ENCODE results near the gene ECEL1.
A peak's percentile ranks its signal among the peaks of the same experiment; 100 is the strongest.
"Not testable (repeated sequence)": the region's sequence is repeated elsewhere in the genome, so short reads cannot be mapped to it uniquely, and the experiment has no call there.

The ECEL1 gene

GRCh38 chr2:232439758-232440135 is 47.9 kb downstream of the ECEL1 start:
- DNase-seq, result no peak

- DNase-seq, result peak; percentile 55
Observed at GRCh38 chr2:232438951-232439757, 48.5 kb downstream of the ECEL1 start.

GRCh38 chr2:232438091-232438490 is 49.5 kb downstream of the ECEL1 start:
- DNase-seq, result no peak

GRCh38 chr2:232437195-232437571 is 50.5 kb downstream of the ECEL1 start:
- no peak for DNase-seq

- DNase-seq, result no peak
Observed at GRCh38 chr2:232436381-232437194, 51.0 kb downstream of the ECEL1 start.

- DNase-seq, result no peak
Observed at GRCh38 chr2:232435805-232436204, 51.8 kb downstream of the ECEL1 start.

- no peak for DNase-seq
Observed at GRCh38 chr2:232435375-232435648, 52.3 kb downstream of the ECEL1 start.

GRCh38 chr2:232434563-232435374 is 52.9 kb downstream of the ECEL1 start:
- DNase-seq, result no peak

- no peak for DNase-seq
Observed at GRCh38 chr2:232434091-232434490, 53.5 kb downstream of the ECEL1 start.

- DNase-seq, result not testable (repeated sequence)
Observed at GRCh38 chr2:232433622-232434021, 54.0 kb downstream of the ECEL1 start.

GRCh38 chr2:232432598-232433184 is 54.9 kb downstream of the ECEL1 start:
- no peak for DNase-seq

- no peak for DNase-seq
Observed at GRCh38 chr2:232431705-232432590, 55.7 kb downstream of the ECEL1 start.

Measured in activated CD4-positive, alpha-beta T cell treated with anti-CD3 and anti-CD28 coated beads for 48 hours (primary cell).